Pulmonary artery endothelial cell (primary cell): ENCODE data around the gene MRPS34. TPM values are rescaled to one million over a fixed set of nuclear protein-coding genes. Genes with fewer than 3 reads are reported as not detected.

Experiments
- DNase-seq: peaks from one replicate; pipeline ENCODE4 v3.0.0-alpha.2; 2011; ENCODE audit warnings: low read depth, low spot score
- total RNA-seq: library from RNA; depleted of rRNA; stranded (reverse); fragments of >200 nt; gene quantifications from 2 replicates; pipeline ENCODE4 v1.2.3, GENCODE V29; 2014

MRPS34 gene
- total RNA-seq, 1 donor from 2014 or later = 100 TPM

DNA sequence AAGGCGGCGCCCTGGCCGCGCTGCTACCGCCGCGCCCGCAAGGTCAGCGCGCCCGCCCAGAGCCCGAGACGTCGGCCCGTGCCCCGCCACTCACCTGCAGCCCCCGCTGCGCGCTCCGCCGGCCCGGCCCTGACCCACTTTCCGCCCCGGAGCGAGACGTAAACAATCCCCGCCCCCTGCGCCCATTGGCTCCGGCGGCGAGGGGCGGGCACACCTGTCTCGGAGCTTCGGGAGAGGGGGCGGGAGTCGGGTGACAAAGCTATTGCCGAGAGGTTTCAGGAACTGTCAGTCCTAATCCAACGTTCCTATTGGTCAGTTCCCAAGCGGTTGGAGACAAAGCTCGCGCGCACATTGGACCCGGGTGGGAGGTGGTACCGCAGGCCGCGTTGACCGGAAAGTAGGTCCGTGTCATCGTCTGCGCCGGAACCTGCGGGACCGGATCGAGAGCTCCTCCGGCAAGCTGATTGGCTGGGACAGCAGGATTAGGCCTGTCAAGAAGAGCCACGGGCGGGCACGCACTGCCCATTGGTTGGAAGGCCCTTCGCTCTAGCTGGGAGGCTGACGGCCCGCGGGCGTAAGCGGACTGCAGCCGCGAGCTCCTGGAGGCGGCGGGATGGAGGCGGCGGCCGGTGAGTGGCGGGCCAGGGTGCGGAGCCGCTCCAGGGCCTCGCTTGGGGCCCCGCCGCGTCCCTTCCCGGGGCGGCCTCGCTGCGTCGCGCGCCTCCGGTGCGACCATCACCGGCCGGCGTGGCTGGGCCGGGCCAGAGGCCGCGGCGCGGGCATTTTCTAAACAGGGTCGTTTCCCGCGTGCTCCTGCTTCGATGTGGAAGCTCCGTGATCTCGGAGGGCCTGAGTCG is 9.7 kb upstream of the MRPS34 start, which contains the start of the genes NUBP2 and SPSB3:
Gene NUBP2 (plus strand): TSS at position 553 of the 857 bp plus-strand sequence. CDS start 61 bp downstream, at position 614.
Gene SPSB3 (minus strand): TSS at position 164 of the 857 bp plus-strand sequence. CDS start 1,088 bp downstream, outside the sequence.
- peak; percentile 100 for DNase-seq

GRCh38 chr16:1781758-1782407 is 8.9 kb upstream of the MRPS34 start:
- DNase-seq = no peak

- no peak for DNase-seq
Observed at GRCh38 chr16:1781254-1781653, 8.3 kb upstream of the MRPS34 start.

DNA sequence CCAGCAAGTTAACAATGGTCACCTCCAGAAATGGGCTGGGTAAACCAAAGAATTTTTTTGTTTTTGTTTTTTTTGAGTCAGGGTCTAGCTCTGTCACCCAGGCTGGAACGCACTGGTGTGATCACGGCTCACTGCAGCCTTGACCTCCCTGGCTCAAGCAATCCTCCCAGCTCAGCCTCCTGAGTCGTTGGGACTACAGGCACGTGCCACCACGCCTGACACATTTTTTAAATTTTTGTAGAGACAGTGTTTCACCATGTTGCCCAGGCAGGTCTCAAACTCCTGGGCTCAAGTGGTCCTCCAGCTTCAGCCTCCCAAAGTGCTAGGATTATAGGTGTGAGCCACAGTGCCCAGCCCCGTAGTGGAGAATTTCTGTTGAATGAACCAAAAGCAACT is 7.7 kb upstream of the MRPS34 start:
- DNase-seq = no peak

DNA sequence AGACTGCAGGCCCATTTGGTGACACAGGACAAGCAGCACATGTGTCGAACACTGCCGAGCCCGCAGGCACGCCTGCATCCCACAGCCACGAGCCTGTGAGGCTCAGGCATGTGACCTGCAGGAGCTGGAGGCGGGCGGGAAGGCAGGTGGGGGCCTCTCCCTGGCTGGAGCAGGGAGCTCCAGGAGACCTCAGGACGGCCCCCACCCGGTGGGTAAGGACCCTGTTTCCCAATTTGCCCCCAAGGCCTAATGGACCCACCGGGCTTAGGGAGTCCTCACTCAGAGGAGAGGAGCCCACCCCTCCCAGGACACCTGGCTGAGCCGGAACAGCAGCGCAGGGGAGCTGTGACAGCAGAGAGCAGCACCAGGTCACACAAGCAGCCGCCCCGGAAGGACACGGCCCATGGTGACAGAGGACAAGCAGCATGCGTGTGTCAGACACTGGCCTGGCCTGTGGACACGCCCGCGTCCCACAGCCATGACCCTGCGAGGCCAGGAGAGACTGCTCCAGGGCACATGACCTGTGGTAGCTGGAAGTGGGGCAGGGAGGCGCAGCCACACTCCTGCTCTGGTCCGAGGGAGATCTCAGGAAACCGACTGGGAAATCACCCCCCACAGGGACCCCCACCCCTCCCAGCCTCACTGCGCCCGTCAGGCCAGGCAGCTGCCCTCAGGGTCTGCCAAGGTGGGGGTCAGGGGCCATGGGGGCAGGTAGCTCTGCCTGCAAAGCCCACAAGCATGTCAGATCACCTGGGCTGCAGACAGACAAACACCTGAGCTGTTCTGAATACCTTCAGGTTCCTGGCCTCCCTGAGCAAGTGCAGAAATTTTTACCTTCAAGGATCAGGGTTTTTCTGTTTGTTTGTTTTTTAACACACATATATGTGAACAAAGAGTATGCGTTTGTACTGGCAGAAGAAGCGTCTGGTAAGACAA is 7.1 kb upstream of the MRPS34 start:
- no peak for DNase-seq

GRCh38 chr16:1779234-1779701 is 6.3 kb upstream of the MRPS34 start:
- no peak for DNase-seq

DNA sequence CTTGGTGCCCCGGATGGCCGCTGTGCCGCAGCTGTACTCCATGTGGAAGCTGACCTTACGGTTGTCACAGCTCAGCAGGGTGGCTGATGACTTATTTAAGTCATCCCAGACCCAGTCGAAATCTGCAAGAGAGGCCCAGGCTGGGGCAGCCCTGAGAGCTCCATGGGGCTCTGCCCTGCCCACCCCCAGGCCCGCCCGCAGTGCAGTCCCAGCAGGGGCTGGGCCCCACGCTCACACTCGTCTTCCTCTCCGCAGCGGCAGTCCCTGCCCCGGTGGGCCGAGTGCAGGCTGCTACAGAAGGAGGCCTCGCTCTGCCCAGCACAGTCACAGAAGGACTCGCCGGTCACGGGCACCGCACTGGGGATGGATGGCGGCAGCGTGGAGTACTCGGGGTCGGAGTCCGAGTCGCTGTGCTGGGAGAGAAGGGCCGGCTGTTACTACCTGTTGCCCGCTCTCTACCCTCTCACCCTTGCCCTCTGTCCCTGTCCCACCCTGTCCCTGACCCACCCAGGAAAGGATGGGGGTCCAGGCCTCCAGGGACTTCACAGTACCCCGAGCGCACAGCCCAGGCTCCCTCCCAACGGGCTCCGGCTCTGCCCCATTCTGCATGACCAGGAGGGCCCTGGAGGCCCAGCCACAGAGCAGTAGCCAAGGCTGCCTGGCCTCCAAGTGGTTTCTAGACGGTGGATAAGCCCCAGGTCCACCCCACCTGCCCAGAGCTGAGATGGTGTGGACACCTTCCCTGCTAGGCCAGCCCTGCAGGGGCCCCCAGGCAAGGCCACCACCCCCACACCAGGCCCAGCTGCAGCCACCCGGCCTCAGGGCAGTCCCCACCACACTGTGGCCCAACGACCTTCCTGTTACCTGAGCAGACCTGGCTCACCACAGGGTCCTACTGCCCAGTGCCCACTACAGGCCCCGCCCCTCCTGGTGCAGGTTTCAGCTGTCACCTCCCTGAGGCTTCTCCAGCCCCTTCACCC is 5.6 kb upstream of the MRPS34 start:
- DNase-seq = no peak

DNA sequence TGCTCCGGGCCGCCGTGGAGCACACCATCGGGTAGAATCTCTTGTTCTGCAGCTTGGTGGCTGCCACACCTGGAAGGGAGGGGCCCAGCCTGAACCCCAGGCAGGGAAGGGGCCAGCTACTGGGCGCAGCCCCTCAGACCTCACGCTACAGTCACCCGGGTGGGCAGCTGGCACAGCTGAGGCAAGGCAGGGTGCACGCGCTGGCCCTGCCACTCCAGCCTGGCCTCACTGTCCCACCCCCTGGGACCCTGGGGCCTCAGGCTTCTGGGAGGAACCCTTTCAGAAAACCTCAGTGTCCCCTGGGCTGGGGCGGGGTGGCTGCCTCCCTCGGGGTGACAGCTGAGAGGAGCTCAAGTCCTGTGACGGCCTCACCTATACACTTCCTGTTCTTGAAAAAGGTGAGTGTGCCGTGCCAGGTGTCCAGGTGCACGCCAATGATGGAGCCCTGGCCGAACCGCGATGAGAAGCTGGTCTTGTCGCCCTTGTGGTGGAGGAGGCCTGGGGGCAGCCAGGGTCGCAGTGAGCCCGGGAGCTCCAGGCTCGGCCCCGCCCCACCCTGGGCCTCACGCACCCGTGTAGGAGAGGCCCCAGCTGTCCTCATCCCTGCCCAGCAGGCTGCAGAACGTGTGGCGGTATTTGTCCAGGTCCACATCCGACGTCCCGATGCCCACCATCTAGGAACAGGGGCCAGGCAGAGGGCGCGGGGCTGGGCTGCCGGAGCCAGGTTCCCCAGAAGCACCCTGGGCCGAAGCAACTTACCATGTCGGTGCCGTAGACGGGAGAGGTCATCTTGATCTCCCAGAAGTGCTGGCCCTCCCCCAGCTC is 4.7 kb upstream of the MRPS34 start:
- DNase-seq = no peak

DNA sequence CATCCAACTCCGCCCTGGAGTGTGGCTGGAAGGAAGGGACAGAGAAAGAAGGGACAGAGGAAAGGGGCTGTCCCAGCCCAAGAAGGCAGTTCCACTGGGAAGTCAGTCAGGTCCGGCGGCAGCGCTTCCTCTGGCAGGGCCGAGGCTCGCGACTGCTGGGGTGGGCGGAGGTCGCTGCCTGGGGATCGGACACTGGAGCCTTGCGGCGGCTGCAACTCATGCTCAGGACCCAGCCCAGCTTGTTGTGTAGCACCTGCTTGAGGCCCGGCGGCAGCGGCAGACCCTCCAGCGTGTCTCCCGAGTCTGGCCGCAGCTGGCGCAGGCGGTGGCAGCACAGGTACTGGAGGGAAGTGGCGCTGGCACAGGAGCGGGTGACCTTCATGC is 4.0 kb upstream of the MRPS34 start:
- DNase-seq = no peak

DNA sequence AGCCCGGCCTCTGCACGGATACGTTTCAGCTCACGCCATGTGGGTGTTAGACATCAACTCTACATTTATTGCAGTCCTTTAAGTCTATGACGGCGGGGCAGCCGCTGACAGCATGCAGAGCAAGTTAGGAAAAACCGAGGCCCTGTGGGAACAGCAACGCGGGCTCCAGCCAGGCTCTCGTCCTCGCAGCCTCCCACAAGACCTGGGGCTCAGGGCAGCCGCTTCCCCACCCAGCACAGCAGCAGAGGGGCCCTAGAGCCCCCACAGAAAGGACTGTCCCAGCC is 3.7 kb upstream of the MRPS34 start:
- no peak for DNase-seq

GRCh38 chr16:1775846-1776671 is 3.1 kb upstream of the MRPS34 start:
- DNase-seq = no peak

DNA sequence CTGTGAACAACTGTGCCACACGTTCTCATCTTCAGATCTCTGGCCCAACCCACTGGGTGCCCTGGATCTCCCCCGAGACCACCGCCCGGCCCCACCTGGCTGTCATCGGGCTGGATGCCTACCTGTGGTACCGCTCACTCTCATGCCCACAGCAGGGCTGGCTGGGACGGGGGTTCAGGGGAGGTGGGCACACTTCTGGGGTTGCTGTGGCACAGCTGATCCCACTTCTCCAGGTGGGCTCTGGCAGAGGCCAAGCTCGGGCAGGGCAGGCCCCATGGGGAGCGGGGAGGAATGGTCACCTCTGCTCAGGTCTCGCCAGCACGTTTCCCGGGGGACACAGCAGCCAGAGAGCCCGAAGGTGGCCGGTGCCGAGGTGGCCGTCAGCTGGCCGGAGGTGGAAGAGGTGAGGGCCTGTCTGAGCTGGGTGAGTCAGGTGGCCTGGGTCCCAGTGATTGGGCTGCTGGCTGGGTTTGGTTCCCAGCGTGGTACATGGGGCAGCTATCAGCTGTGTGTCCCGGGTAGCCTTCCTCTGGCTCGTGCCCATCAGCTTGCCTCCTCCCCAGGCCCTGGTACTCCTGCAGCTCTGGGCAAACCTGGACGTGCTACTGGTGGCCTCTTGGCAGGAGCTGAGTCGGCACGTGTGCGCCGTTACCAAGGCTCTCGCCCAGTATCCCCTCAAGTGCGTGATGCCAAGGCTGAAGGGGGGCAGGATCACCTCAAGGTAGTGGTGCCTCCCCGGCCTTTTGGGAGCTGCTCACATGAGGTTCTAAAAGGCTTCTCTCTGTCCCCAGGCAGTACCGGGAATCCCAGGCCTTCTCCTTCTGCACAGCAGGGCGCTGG is 2.3 kb upstream of the MRPS34 start:
- DNase-seq = no peak

- DNase-seq = no peak
Observed at GRCh38 chr16:1774448-1774780, 1.5 kb upstream of the MRPS34 start.

- DNase-seq = no peak
Observed at GRCh38 chr16:1773703-1774447, 941 bp upstream of the MRPS34 start.

DNA sequence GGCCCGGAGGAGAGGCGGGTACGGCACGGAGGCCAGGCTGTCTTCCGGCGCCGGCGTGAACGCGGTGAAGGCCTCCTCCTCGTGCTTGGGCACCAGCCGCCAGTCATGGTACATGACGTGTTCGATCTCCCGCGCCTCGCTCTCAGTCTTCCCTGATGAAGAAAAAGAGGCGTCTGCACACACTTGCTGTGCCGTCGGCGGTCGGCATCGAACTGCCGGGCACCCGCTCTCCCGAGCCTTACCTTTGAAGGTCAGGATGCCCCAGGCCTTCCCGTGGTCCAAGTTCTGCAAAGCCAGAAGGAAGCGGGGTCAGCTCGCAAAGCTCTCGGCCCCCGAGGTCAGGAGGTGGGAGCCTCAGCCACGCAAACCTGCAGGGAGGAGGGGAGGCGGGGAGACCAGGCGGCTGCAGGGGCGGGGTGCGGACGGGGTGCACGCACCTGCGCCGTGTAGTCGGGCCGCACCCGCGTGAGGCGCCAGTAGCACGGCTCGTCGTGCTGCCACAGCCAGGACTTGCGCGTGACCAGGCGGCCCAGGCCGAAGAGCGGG is 499 bp downstream of the MRPS34 start, which contains the start of gene EME2:
Gene EME2 (plus strand): TSS at position 449 of the 546 bp plus-strand sequence. CDS start 418 bp downstream, outside the sequence.
- DNase-seq = no peak

GRCh38 chr16:1771864-1772361 is 1.0 kb downstream of the MRPS34 start:
- DNase-seq = no peak
